Kasumi-1 (cell line): ENCODE data around the gene PRRT1B.
A peak's percentile ranks its signal among the peaks of the same experiment; 100 is the strongest.
"Not testable (repeated sequence)": the region's sequence is repeated elsewhere in the genome, so short reads cannot be mapped to it uniquely, and the experiment has no call there.

Source experiments
- DNase-seq, 2 experiments: peaks; one replicate each; lab custom pipeline; 2025; lab: John Stamatoyannopoulos, UW

The PRRT1B gene

GRCh38 chr9:131550465-131550864, 5.1 kb downstream of the PRRT1B start:
- DNase-seq = not testable (repeated sequence)

DNA sequence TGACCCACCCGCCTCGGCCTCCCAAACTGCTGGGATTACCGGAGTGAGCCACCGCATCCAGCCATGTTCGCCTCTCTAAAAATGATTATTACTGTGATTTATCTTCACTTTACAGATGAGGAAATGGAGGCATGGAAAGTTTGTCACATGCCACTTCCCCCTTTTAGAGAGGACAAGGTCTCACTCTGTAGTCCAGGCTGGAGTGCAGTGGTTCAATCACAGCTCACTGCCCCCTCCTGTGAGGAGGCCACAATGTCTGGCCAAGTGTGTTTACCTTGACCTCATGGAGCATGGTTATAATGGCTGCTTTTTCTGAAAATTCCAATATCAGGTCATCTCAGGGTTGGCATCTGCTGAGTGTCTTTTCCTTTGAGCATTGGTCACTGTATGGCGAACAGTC, 6.7 kb downstream of the PRRT1B start:
- DNase-seq = no peak

DNA sequence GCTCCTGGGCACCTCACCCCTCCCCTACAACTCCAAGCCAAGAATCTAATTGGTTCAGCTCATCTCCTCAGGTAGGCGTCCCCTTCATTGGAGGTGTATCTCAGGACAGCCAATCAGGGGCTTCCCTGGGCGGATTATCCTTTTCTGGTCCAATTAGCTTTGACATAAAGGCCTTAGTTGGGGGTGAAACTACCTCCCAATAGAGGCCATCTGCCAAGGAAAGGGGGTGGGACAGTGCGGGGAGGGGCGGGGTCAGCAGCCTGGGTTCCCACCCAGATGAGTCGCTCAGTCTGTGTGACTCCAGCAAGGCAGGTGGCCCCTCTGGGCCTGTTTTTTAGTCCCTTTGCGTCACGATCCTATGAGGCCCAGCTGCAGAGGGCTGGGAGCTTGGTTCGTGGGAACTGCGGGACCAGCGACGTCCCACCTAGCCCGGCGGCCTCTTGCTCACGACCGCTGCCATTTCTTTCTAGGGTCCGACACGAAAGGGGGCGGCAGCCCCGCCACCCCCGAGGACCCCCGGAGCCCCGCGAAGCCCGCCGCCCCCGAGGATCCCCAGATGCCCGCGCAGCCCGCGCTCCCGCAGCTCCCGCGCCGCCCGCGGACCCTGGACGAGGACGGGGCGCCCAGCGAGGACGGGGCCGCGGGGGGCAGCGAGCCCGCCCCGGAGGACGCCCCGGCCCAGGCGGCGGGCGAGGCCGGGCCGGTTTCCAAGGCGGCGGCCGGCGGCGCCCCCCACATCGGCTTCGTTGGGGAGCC, 8.9 kb downstream of the PRRT1B start:
- DNase-seq = no peak

DNA sequence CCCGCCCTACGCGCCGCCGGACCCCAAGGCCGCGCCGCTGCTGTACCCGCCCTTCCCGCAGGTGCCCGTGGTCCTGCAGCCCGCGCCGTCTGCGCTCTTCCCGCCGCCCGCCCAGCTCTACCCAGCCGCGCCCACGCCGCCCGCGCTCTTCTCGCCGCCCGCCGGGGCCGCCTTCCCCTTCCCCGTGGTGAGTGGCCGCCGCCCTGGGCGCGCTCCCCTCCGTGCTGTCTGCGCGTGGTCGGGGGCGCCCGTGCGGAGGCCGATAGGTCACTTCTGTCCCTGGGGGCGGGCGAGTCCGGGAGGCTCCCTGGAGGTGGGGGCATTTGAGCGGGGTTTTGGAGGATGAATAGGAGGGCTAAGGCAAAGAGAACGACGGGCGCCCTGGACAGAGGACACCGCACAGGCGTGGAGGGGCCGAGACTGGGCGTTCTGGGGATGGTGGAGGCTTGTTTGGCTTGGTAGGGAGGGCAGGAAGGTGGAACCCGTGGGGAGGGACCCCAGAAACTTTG, 9.6 kb downstream of the PRRT1B start:
- no peak for DNase-seq

GRCh38 chr9:131555841-131556673, 10.7 kb downstream of the PRRT1B start:
- no peak for DNase-seq

- no peak for DNase-seq
Observed at GRCh38 chr9:131557855-131558548, 12.7 kb downstream of the PRRT1B start.

GRCh38 chr9:131559421-131560000, 14.2 kb downstream of the PRRT1B start:
- peak; percentile 29 to 55 for DNase-seq

GRCh38 chr9:131562032-131562959, 17.0 kb downstream of the PRRT1B start:
- DNase-seq = no peak

GRCh38 chr9:131565369-131565768, 20.0 kb downstream of the PRRT1B start:
- no peak for DNase-seq

GRCh38 chr9:131566158-131566557, 20.8 kb downstream of the PRRT1B start:
- no peak for DNase-seq

DNA sequence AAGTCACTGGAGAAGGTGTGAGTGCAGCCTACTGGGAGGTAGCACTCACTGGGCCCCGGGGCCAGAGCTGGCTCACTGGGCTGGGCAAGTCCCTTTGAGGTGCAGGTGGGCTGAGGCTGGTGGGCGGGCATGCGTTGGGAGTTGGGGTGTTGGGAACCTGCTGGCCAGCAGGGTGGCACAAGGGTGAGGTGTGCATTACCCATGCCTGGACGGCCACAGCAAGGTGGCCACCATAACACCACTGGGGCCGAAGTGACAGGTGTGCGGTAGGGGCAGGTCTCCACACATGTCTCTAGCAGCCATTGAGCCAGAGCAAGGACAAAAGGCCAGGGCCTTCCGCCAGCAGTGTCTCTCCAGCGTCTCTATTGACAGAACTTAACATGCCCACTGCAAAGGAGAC, 22.6 kb downstream of the PRRT1B start:
- DNase-seq = no peak

DNA sequence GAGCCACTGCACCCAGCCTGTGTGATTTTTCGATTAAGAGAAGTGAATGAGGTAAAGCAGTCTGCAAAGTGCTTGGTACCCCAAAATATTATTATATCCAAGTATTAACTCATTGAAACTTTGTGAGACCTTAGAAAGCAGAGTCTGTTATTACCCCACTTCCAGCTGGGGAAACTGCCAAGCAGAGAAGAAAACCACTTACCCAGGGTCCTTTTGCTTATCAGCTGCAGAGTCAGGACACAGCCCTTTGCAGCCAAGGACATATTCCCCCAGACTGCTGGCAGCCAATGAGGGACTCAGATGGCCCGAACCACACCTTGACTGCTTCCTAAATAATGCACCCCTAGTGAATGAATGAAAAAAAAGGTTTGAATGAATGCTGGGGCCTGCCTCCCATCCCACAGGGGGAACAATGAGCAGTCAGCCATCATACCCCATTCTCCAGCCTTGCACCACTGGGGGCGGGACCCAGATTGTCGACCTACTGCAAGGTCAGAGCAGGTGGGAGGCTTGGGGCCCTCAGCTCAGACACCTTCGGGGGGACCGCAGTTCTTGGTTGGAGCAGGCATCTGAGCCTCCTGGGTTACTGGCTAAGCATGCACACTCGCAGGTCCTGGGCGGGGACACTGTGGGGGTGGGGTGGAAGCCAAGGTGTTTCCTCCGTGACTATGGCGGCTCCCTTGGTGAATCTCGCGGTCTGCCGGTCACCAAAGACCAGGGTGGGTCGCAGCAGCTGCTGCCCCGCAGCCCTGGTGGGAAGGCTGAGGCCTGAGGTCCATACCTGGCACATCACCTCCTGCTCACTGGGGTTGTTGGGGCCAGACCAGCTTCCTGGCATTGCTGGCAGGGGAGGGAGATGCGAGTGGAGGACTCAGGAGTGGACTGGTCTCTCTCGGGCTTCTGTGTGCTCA, 29.7 kb downstream of the PRRT1B start:
- no peak for DNase-seq

GRCh38 chr9:131575946-131576853, 30.9 kb downstream of the PRRT1B start:
- no peak for DNase-seq

GRCh38 chr9:131577005-131578000, 32.0 kb downstream of the PRRT1B start:
- no peak for DNase-seq

- no peak for DNase-seq
Observed at GRCh38 chr9:131578021-131578420, 32.7 kb downstream of the PRRT1B start.

DNA sequence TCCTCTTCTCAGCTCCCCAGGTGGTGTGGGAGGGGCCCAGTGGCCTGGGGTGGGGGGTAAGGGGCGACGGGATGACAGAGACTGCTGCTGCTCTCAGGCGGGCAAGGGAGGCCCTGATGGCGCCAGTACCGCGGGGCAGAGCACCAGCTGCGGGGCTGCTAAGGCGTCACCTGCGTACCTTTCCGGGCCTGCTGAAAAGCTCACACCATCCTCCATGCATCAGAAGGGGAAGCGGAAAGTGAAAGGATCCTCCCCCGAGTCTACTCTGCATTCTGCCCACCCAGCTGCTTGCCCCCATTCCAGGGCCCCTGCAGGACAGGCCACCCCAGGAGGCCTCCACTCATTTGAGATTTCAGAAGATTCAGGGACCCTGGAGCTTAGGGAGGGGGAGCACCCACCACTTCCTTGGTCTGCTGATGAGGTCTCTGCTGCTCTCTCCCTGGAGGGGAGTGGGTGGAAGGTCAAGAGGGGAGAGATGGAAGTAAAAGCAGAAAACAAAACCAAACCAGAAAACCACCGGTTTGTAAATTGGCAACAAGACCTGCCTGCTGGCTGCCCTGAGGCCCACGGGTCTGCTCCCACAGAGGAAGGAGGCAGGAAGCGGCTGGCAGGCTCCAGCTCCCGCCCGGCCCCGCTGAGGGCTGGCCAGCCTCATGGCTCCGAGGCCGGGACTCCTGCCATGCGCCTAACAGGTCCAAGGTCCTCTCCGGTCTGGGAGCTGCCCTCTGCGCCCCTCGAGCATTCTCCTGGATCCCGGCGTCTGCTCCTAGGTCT, 33.6 kb downstream of the PRRT1B start:
- DNase-seq = peak; percentile 55 to 64

- no peak for DNase-seq
Observed at GRCh38 chr9:131579789-131580211, 34.5 kb downstream of the PRRT1B start.
